Gastroesophageal sphincter (tissue), 4 donors: ENCODE data around the gene TRIO. TPM values are rescaled to one million over a fixed set of nuclear protein-coding genes. Genes with fewer than 3 reads are reported as not detected.

Experiments used
- ATAC-seq: fragments of 150-250 bp; one replicate; pipeline ENCODE4 v1.9.1; 2016; ENCODE audit warnings: mild to moderate bottlenecking, moderate library complexity
- H3K27ac ChIP-seq, 4 donors: fragments of 200-600 bp; sonication (generic) in 3 of 4; 1 replicate in 3 of 4; 2 replicates in 1 of 4; pipeline ENCODE4 v1.5.1; 2016 to 2019
- H3K27me3 ChIP-seq: fragments of 200-600 bp; sonication (generic); one replicate; pipeline ENCODE4 v1.5.1; 2019
- H3K36me3 ChIP-seq, 2 donors: fragments of 200-600 bp; sonication (generic); one replicate each; pipeline ENCODE4 v1.5.1; 2019; ENCODE audit warnings: control low read depth in 1 of 2
- H3K4me1 ChIP-seq, 3 donors: fragments of 200-600 bp; sonication (generic); 1 replicate in 2 of 3; 2 replicates in 1 of 3; pipeline ENCODE4 v1.5.1; 2016 to 2019; ENCODE audit warnings: control low read depth in 2 of 3
- H3K4me3 ChIP-seq, 2 donors: fragments of 200-600 bp; sonication (generic); one replicate each; pipeline ENCODE4 v1.5.1; 2019; ENCODE audit warnings: mild to moderate bottlenecking in 1 of 2, moderate library complexity in 1 of 2
- H3K9me3 ChIP-seq, 3 donors: fragments of 200-600 bp; sonication (generic); one replicate each; pipeline ENCODE4 v1.5.1; 2017 to 2019; ENCODE audit warnings: control low read depth in 2 of 3
- CTCF ChIP-seq, 4 experiments: fragments of 200-600 bp in 2 of 4; fragments of 450-650 bp in 2 of 4; sonication (generic) in 1 of 4; IDR thresholded peaks; one replicate each; pipeline ENCODE4 v1.5.1; 2017 to 2019; ENCODE audit warnings: antibody characterized with exemption in 4 of 4, mild to moderate bottlenecking in 2 of 4, moderate library complexity in 2 of 4
- EP300 ChIP-seq: sonication (generic); formaldehyde crosslinking; IDR thresholded peaks from one replicate; pipeline ENCODE4 v1.6.1; 2017; ENCODE audit warnings: antibody characterized with exemption, mild to moderate bottlenecking
- POLR2A ChIP-seq, 2 donors: fragments of 450-650 bp; IDR thresholded peaks; one replicate each; pipeline ENCODE4 v1.6.1; 2017; ENCODE audit warnings: antibody characterized with exemption in 2 of 2, mild to moderate bottlenecking in 2 of 2, moderate library complexity in 1 of 2
- POLR2AphosphoS5 ChIP-seq: sonication (generic); formaldehyde crosslinking; IDR thresholded peaks from one replicate; pipeline ENCODE4 v1.6.1; 2017; ENCODE audit warnings: antibody characterized with exemption
- WGBS, 2 donors: methylation state at CpG; one replicate each; pipeline ENCODE4 v1.1.5; 2018; ENCODE audit warnings: low coverage in 1 of 2; 5-methylcytosine and 5-hydroxymethylcytosine counted together
- total RNA-seq, 4 donors: library from RNA; depleted of rRNA; stranded (reverse); fragments of >200 nt; gene quantifications; one replicate each; pipeline ENCODE4 v1.1.0, GENCODE V29; 2016

Gene TRIO
- total RNA-seq, 4 donors from 2014 or later: 69.2 to 257 (median 172) TPM

GRCh38 chr5:14531668-14532067, 388.5 kb downstream of the TRIO start:
- no peaks in the 10 kb centered on the region for H3K36me3 ChIP-seq
- ATAC-seq: no peak
- H3K4me1 ChIP-seq: no peaks in the 10 kb centered on the region
- H3K27ac ChIP-seq: no peak overlapping the region
- no peaks in the 10 kb centered on the region for H3K9me3 ChIP-seq
- H3K27me3 ChIP-seq: no peaks in the 10 kb centered on the region
- no peak overlapping the region for H3K4me3 ChIP-seq
- 65 to 66% methylated on average over 6 to 7 of the region's 7 CpGs for WGBS, 2 donors
- TF ChIP-seq POLR2A (IDR thresholded peaks at IDR 0.05) (no peak), POLR2AphosphoS5 (no peak), CTCF (IDR thresholded peaks at IDR 0.05) (no peak), EP300 (no peak)

GRCh38 chr5:14532180-14532579, 389.0 kb downstream of the TRIO start:
- ATAC-seq: no peak
- no peak overlapping the region for H3K27ac ChIP-seq
- TF ChIP-seq EP300 (no peak), POLR2A (IDR thresholded peaks at IDR 0.05) (no peak), CTCF (IDR thresholded peaks at IDR 0.05) (no peak), POLR2AphosphoS5 (no peak)
- no peak overlapping the region for H3K4me3 ChIP-seq
- 62% methylated on average over 2 of the region's 3 CpGs; no CpG with 5 or more reads in 1 of the 2 donors for whole genome bisulfite sequencing, 2 donors
- no peaks in the 10 kb centered on the region for H3K4me1 ChIP-seq
- no peaks in the 10 kb centered on the region for H3K27me3 ChIP-seq
- H3K36me3 ChIP-seq: no peaks in the 10 kb centered on the region
- H3K9me3 ChIP-seq: peaks cover 0 to 3% (median 0%) of the 10 kb centered on the region in 3 donors

GRCh38 chr5:14534773-14535172, 391.6 kb downstream of the TRIO start:
- 15 to 31% methylated on average over 3 to 7 of the region's 7 CpGs for WGBS, 2 donors
- no peak overlapping the region for H3K27ac ChIP-seq
- H3K4me3 ChIP-seq: no peak overlapping the region
- no peaks in the 10 kb centered on the region for H3K36me3 ChIP-seq
- ATAC-seq: no peak
- H3K9me3 ChIP-seq: peaks cover 0 to 6% (median 0%) of the 10 kb centered on the region in 3 donors
- H3K27me3 ChIP-seq: no peaks in the 10 kb centered on the region
- no peak for TF ChIP-seq POLR2A (IDR thresholded peaks at IDR 0.05)
- TF ChIP-seq EP300: no peak
- no peak for TF ChIP-seq CTCF (IDR thresholded peaks at IDR 0.05)
- TF ChIP-seq POLR2AphosphoS5: no peak
- no peaks in the 10 kb centered on the region for H3K4me1 ChIP-seq

- Histone ChIP-seq H3K4me1 (no peaks in the 10 kb centered on the region), H3K27ac (no peak overlapping the region), H3K27me3 (peaks cover 5% of the 10 kb centered on the region), H3K9me3 (peaks cover 0 to 27% (median 0%) of the 10 kb centered on the region in 3 donors), H3K4me3 (no peak overlapping the region), H3K36me3 (no peaks in the 10 kb centered on the region)
- ATAC-seq: peak; percentile 25
- TF ChIP-seq POLR2AphosphoS5 (no peak), EP300 (no peak), CTCF (IDR thresholded peaks at IDR 0.05) (no peak), POLR2A (IDR thresholded peaks at IDR 0.05) (no peak)
- 61% methylated on average over 2 of the region's 3 CpGs; no CpG with 5 or more reads in 1 of the 2 donors for whole genome bisulfite sequencing, 2 donors
Observed at GRCh38 chr5:14545308-14545707, 402.2 kb downstream of the TRIO start.

- TF ChIP-seq POLR2AphosphoS5: no peak
- no peak overlapping the region for H3K4me3 ChIP-seq
- peaks cover 5% of the 10 kb centered on the region for H3K27me3 ChIP-seq
- peaks cover 0 to 21% (median 0%) of the 10 kb centered on the region in 3 donors for H3K9me3 ChIP-seq
- peak; percentile 28 for ATAC-seq
- H3K27ac ChIP-seq: no peak overlapping the region
- 57 to 67% methylated on average over 1 of the region's 1 CpG for WGBS, 2 donors
- H3K4me1 ChIP-seq: no peaks in the 10 kb centered on the region
- H3K36me3 ChIP-seq: no peaks in the 10 kb centered on the region
Observed at GRCh38 chr5:14545862-14546261, 402.7 kb downstream of the TRIO start.
